Endothelial cell of umbilical vein (primary cell): ENCODE results near the gene ELOVL2. TPM values are rescaled to one million over a fixed set of nuclear protein-coding genes. Genes with fewer than 3 reads are reported as not detected.

ENCODE experiments used
- BruUV-seq: library from RNA; stranded (reverse); fragments of 400-500 nt; replicated peaks from 2 replicates; lab custom pipeline; 2021; lab: Mats Ljungman, UMichigan
- CTCF ChIA-PET: fragments of 300-600, 350-600 bp; sonication (Branson Sonifier 250); formaldehyde crosslinking; loops from one replicate; lab custom pipeline; 2021; ENCODE audit warnings: antibody characterized with exemption, inconsistent platforms; lab: Charles Lee
- POLR2A ChIA-PET: fragments of 300-600, 350-600 bp; sonication (Branson Sonifier 250); formaldehyde crosslinking; loops from one replicate; lab custom pipeline; 2021; ENCODE audit warnings: antibody characterized with exemption, inconsistent platforms; lab: Charles Lee
- DNase-seq: peaks from one replicate; pipeline ENCODE4 v3.0.0-alpha.2; 2011; ENCODE audit warnings: low read depth, low spot score
- FAIRE-seq: peaks from 2 replicates; lab custom pipeline; 2011; peaks lifted over from hg19 to GRCh38; lab: Jason Lieb, UNC
- H2AFZ ChIP-seq: 2 replicates; pipeline ENCODE4 v1.6.0; 2012; ENCODE audit warnings: low read depth, low read length, control low read depth, inconsistent platforms
- H3K27ac ChIP-seq: 2 replicates; pipeline ENCODE4 v1.5.1; 2011; ENCODE audit warnings: low read depth, mild to moderate bottlenecking, control low read depth, low read length, moderate library complexity; ENCODE audit not compliant: insufficient read depth
- H3K27me3 ChIP-seq, 2 experiments: 2 replicates each; pipeline versions ENCODE4 v1.6.0 to v1.6.1; 2011; ENCODE audit warnings: low read length in 2 of 2, mixed read lengths in 1 of 2; ENCODE audit not compliant: control insufficient read depth in 2 of 2, insufficient read depth in 2 of 2
- H3K36me3 ChIP-seq, 2 experiments: 2 replicates in 1 of 2; 3 replicates in 1 of 2; pipeline ENCODE4 v1.5.1; 2011; ENCODE audit warnings: low read length in 2 of 2, mild to moderate bottlenecking in 1 of 2, moderate library complexity in 1 of 2; ENCODE audit not compliant: control insufficient read depth in 2 of 2, insufficient read depth in 2 of 2; ENCODE audit errors: extremely low read depth in 1 of 2
- H3K4me1 ChIP-seq: 3 replicates; pipeline ENCODE4 v1.5.1; 2011; ENCODE audit warnings: mild to moderate bottlenecking, low read length; ENCODE audit not compliant: control insufficient read depth, insufficient read depth; ENCODE audit errors: extremely low read depth
- H3K4me2 ChIP-seq: 2 replicates; pipeline ENCODE4 v1.6.1; 2011; ENCODE audit warnings: low read length, control low read depth, mixed read lengths; ENCODE audit not compliant: insufficient read depth
- H3K4me3 ChIP-seq, 3 experiments: fragments of 200-600 bp in 1 of 3; sonication (generic), shearing (Covaris generic) in 1 of 3; replicated peaks in 1 of 3; 2 replicates each; pipeline ENCODE4 v1.5.1; 2011 to 2016; ENCODE audit warnings: control low read depth in 3 of 3, low read length in 3 of 3, mild to moderate bottlenecking in 2 of 3, inconsistent platforms in 1 of 3, low read depth in 1 of 3, moderate library complexity in 1 of 3; ENCODE audit not compliant: insufficient read depth in 1 of 3
- H3K79me2 ChIP-seq: 2 replicates; pipeline ENCODE4 v1.6.0; 2012; ENCODE audit warnings: low read length, inconsistent platforms; ENCODE audit not compliant: control insufficient read depth, insufficient read depth
- H3K9ac ChIP-seq: replicated peaks from 2 replicates; pipeline ENCODE3; 2011; ENCODE audit warnings: low read length, control low read depth; ENCODE audit not compliant: insufficient read depth; ENCODE audit errors: extremely low read depth
- H3K9me1 ChIP-seq: replicated peaks from 3 replicates; pipeline ENCODE4 v1.6.0; 2011; ENCODE audit warnings: mild to moderate bottlenecking, low read length; ENCODE audit not compliant: control insufficient read depth, insufficient read depth; ENCODE audit errors: extremely low read depth
- H3K9me3 ChIP-seq: replicated peaks from 2 replicates; pipeline ENCODE4 v1.5.1; 2012; ENCODE audit warnings: low read length, inconsistent platforms; ENCODE audit not compliant: control insufficient read depth, insufficient read depth
- H4K20me1 ChIP-seq: replicated peaks from 2 replicates; pipeline ENCODE3; 2011; ENCODE audit warnings: mild to moderate bottlenecking, low read length; ENCODE audit not compliant: control insufficient read depth, insufficient read depth; ENCODE audit errors: extremely low read depth
- EZH2 ChIP-seq: IDR thresholded peaks from 2 replicates; pipeline ENCODE4 v1.6.1; 2012; ENCODE audit warnings: borderline replicate concordance, low read depth, mild to moderate bottlenecking, moderate library complexity, low read length, inconsistent platforms; ENCODE audit not compliant: severe bottlenecking
- FOS ChIP-seq: IDR thresholded peaks from 2 replicates; pipeline ENCODE4 v1.6.1; 2011; ENCODE audit warnings: mild to moderate bottlenecking, low read length, moderate library complexity, borderline replicate concordance; ENCODE audit not compliant: insufficient read depth
- GATA2 ChIP-seq: IDR thresholded peaks from 2 replicates; pipeline ENCODE4 v1.7.0; 2011; ENCODE audit warnings: low read depth, mild to moderate bottlenecking, moderate library complexity, mixed read lengths, low read length; ENCODE audit not compliant: insufficient read length, insufficient read depth
- JUN ChIP-seq: IDR thresholded peaks from 2 replicates; pipeline ENCODE4 v1.6.1; 2011; ENCODE audit warnings: borderline replicate concordance, low read depth; ENCODE audit not compliant: insufficient read length, insufficient read depth
- MAX ChIP-seq: IDR thresholded peaks from 2 replicates; pipeline ENCODE4 v1.6.1; 2011; ENCODE audit not compliant: insufficient read depth, insufficient read length
- MYC ChIP-seq: IDR thresholded peaks from one replicate; pipeline ENCODE4 v1.6.1; 2011; ENCODE audit warnings: mild to moderate bottlenecking, low read depth, low read length
- POLR2A ChIP-seq: IDR thresholded peaks from 2 replicates; pipeline ENCODE4 v1.6.1; 2012; ENCODE audit warnings: low read depth, mild to moderate bottlenecking, control low read depth, low read length
- POLR2AphosphoS5 ChIP-seq: IDR thresholded peaks from 2 replicates; pipeline ENCODE4 v1.6.1; 2012; ENCODE audit warnings: low read depth, mild to moderate bottlenecking, control low read depth, low read length, moderate library complexity; ENCODE audit not compliant: insufficient read depth
- dilution Hi-C: fragments of 300-500 bp; cut with MboI; formaldehyde crosslinking; loops from one replicate; pipeline ENCODE4 v1.15.0; 2019; ENCODE audit warnings: low sequenced_read_pairs; ENCODE audit not compliant: extremely low pct_ligation_motif_present
- intact Hi-C: fragments of 100-400 bp; cut with micrococcal nuclease; formaldehyde crosslinking; loops from one replicate; pipeline ENCODE4 v1.10.0; 2022
- polyA plus RNA-seq, 4 experiments: library from polyadenylated mRNA; depleted of rRNA in 3 of 4; stranded (reverse) in 3 of 4; unstranded in 1 of 4; fragments of >200 nt; gene quantifications; 2 replicates each; pipeline versions ENCODE4 v1.2.1 to v1.2.3, GENCODE V29; 2011 to 2012; ENCODE audit warnings: missing spikeins in 1 of 4
- total RNA-seq: library from RNA; stranded (reverse); gene quantifications from 2 replicates; pipeline ENCODE4 v1.2.3, GENCODE V29; 2021
- TF ChIP-seq, protein P1 (sequence below), 2 donors: IDR thresholded peaks; 1 replicate in 1 of 2; 2 replicates in 1 of 2; pipeline ENCODE4 v1.5.1; 2011; ENCODE audit warnings: low read length in 2 of 2, mild to moderate bottlenecking in 2 of 2, moderate library complexity in 2 of 2, control low read depth in 1 of 2, inconsistent platforms in 1 of 2, low read depth in 1 of 2; ENCODE audit not compliant: insufficient read depth in 1 of 2; ENCODE audit errors: extremely low read depth in 1 of 2

The ELOVL2 gene
- total and polyA plus RNA-seq, 2 donors (not counting 3 experiments of a cell fraction or from before 2014, with no cell fraction given) = not detected

DNA sequence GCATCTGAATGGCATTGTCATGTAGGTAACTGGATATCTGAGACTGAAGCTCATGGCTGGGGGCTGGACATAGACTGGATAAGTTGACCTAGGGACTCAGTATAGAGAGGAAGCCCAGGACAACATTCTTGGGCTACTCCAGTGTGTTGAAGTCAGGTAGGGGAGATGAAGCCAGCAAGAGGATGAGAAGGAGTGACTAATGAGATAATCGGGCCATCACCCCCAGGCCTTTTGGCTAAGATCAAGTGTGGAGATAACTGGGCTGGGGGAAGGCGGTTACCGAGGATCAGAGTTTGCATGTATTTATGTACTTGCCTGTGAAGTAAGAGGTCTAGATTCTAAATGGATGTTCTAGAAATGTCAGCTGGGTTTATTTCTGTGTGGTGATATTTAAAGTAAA, 73.4 kb downstream of the ELOVL2 start:
- CTCF ChIA-PET = interaction anchor here (3.8 kb wide), 1 partner anchor 16 kb away, joined by 11 read pairs; no protein-coding TSS in a partner anchor
- Histone ChIP-seq H3K27me3 (peaks cover 0 to 2% of the 10 kb centered on the region in 2 experiments), H3K4me1 (no peaks in the 10 kb centered on the region), H3K9ac (no peak overlapping the region), H3K36me3 (no peaks in the 10 kb centered on the region), H4K20me1 (no peaks in the 10 kb centered on the region), H3K9me3 (no peaks in the 10 kb centered on the region), H3K9me1 (no peaks in the 10 kb centered on the region), H3K79me2 (no peaks in the 10 kb centered on the region), H3K27ac (no peak overlapping the region), H3K4me3 (no peak overlapping the region), H2AFZ (no peak overlapping the region), H3K4me2 (no peak overlapping the region)
- dilution Hi-C loops = no loop called here
- intact Hi-C loops = no loop called here
- POLR2A ChIA-PET = no interaction called here
- DNase-seq (no peak), FAIRE-seq (no peak)
- BruUV-seq = no TSS peak
- TF ChIP-seq JUN (no peak), MYC (no peak), POLR2AphosphoS5 (no peak), FOS (no peak), MAX (no peak), POLR2A (no peak), EZH2 (no peak), GATA2 (no peak)
- TF ChIP-seq, protein P1, sequence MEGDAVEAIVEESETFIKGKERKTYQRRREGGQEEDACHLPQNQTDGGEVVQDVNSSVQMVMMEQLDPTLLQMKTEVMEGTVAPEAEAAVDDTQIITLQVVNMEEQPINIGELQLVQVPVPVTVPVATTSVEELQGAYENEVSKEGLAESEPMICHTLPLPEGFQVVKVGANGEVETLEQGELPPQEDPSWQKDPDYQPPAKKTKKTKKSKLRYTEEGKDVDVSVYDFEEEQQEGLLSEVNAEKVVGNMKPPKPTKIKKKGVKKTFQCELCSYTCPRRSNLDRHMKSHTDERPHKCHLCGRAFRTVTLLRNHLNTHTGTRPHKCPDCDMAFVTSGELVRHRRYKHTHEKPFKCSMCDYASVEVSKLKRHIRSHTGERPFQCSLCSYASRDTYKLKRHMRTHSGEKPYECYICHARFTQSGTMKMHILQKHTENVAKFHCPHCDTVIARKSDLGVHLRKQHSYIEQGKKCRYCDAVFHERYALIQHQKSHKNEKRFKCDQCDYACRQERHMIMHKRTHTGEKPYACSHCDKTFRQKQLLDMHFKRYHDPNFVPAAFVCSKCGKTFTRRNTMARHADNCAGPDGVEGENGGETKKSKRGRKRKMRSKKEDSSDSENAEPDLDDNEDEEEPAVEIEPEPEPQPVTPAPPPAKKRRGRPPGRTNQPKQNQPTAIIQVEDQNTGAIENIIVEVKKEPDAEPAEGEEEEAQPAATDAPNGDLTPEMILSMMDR (IDR thresholded peaks at IDR 0.05; ENCODE audit: extremely low read depth in 1 of 2, insufficient read depth in 1 of 2, low read depth in 1 of 2, low read length in 2 of 2) = no peak
